HG02970 (cell line): ENCODE measurements around the gene OR5K4.

Experiments used
- ATAC-seq: cut with Tn5 transposase; IDR thresholded peaks from one replicate; pipeline ENCODE4 v1.9.1; 2021; ENCODE audit warnings: mild to moderate bottlenecking, moderate library complexity, moderate number of reproducible peaks; ENCODE audit not compliant: unreplicated experiment, low FRiP score

Gene OR5K4, protein sequence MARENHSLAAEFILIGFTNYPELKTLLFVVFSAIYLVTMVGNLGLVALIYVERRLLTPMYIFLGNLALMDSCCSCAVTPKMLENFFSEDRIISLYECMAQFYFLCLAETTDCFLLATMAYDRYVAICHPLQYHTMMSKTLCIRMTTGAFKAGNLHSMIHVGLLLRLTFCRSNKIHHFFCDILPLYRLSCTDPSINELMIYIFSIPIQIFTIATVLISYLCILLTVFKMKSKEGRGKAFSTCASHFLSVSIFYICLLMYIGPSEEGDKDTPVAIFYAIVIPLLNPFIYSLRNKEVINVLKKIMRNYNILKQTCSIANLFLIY

GRCh38 chr3:98353554-98353953 lies at the start of gene OR5K4:
OR5K4 (plus strand) TSS chr3:98353854; CDS start chr3:98353854, 0 bp downstream.
- ATAC-seq = no peak

DNA sequence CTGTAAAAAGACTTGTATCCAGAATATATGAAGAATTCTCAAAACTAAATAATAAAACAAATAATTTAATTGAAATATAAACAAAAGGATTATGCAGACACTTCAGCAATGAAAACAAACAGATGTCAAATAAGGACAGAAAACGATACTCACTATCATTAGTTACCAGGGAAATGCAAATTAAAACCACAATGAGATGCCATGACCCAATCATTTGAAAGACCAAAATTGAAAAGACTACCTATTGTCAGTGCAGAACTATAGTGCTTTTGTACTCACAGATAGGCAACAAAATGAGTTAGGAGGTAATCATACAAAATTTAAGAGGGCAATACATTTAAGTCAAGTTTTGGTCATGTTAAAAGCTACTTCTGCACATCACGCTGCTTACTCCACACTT lies 31.6 kb upstream of the OR5K4 start:
- ATAC-seq = no peak

DNA sequence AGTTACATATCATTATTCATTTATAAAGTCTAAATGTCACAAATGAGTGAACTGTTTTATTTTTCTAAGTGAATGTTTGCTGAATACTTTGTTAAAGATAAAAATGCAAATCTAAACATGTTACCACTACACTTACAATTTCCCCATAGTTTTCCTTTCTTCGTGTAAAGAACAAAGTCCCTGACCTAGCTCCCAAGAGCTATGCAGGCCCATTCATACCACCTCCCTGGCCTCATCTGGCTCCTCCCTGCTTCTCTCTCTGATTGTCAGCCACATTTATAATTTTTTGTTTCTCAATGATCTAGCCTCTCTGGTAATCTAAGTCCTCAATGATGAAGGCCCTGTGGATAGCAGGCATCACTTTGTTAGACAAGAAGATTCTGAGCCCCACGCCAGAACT lies 31.0 kb upstream of the OR5K4 start:
- ATAC-seq = no peak

DNA sequence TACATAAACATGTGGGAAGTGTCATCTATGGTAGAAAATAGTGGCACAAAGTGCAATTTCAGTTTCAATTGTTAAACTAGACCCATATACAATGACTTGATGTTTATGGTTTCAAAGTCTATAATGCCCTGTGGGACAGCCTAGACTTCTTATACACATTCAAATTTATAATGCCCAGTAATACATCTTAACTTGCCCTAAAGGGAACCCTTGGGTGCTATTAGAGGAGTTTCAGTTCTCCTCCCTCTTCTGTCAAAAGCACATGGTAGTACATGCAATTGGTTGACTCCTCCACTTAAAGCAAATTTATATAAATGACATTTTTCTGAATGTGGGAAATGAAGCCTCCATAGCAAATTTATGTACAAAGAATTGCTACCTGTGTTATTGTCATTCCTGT lies 30.2 kb upstream of the OR5K4 start:
- ATAC-seq = no peak

GRCh38 chr3:98325055-98325454 lies 28.6 kb upstream of the OR5K4 start:
- ATAC-seq = no peak

DNA sequence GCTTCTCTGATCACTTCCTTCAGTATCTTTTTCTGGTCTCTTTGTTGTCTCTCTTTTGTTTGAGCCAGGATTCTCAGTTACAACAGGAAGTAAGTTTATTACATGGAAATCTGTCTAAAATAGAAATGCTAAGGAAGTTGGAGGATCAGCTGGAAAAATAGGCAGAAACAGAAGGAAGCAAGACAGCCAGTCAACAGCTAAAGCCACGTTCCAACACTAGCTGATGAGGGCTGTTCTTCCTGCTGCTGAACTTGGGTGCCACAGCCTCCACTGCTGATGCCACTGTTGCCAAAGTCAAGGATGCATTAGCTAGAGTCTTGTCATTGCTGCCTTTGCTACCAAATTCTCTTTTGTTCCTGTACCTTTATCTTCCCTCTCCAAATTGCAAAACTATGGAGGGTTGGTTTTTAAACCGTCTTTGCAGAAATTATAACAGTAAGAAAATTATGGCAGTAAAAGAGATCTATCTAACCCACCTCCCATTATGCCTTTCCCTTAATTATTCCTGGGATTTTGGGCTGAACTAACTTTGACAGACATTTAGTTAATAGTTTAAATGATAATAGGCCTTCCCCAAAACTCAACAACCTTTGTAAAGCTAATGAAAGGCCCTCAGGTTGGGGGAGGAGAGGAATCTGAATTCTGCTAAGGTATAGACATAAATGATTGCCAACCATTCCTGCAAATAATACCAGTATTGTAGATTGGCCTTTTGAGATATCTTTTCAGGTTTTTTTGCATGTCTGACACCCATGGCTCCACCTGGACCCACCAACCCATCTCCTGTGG lies 27.4 kb upstream of the OR5K4 start:
- no peak for ATAC-seq

DNA sequence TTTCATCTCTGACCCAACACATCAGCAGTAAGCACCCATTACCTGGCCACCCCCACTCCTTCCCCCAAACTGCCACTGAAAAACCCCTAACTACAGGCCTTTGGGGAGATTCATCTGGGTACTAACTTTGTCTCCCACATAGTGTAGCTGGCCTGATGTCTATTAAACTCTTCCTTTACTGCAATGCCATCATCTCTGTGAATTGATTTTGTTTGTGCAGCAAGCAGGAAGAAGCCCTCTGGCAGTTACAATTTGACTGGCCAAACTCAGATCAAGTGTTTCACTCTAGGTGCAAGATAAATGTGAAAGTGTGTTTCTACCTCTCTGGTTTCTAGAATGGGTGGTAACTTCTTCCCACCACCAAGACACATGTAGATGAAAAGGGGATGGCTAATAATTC lies 26.7 kb upstream of the OR5K4 start:
- ATAC-seq = no peak

DNA sequence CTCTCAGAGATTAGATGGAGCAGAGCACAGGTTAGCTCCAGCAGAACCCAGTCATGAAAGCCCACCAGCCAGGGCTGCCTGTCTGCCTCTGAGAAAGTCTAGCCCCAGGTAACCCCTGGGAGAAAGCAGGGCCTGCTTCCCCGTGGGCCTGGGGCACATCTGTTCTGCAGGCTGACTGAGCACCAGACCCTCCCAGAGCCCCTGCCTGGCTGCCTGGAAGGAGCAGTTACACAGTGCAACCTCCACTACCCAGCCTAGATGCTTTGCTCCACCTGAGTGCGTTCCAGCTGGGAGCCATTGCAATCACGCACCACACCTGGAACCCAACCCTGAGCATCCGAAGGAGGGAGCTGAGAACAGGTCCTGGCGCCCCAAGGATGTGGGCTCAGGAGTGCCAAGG lies 24.7 kb upstream of the OR5K4 start:
- ATAC-seq = peak; percentile 9

DNA sequence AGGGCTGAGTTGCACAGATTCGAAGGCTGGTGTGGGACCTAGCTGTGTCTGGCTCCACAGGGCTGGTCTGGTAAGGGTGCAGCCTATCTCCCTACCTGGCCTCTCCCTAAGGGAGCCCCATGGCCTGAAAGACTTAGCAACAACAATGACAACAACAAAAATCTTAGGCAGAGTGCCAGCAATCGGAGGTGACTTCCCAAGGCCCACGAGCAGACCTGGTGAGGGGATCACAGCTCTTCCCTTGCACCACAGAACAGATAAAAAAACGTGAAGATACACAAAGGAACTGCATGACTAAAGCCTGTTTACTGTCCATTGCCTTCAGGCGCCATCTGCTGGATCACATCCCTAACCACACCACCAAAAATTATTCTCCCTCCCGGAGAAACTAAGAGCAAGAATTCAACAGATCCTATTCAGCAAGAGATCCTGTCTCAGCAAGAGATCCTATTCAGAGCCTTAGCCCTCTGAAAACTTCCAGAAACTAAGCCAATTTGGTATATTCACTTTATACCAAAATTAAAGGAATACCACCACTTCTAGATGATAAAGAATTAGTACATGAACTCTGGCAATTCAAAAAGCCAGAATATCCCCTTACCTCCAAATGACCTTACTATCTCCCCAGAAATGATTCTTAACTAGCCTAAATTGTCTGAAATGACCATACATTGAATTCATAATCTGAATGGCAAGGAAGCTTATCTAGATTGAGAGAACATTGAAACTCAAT lies 24.1 kb upstream of the OR5K4 start:
- ATAC-seq = peak; percentile 57

- no peak for ATAC-seq
These were observed 22.3 kb upstream of the OR5K4 start for GRCh38 chr3:98331329-98331728.

GRCh38 chr3:98333989-98334606 lies 19.6 kb upstream of the OR5K4 start:
- ATAC-seq = no peak

- no peak for ATAC-seq
These were observed 14.6 kb upstream of the OR5K4 start for GRCh38 chr3:98339031-98339430.

GRCh38 chr3:98341758-98342157 lies 11.9 kb upstream of the OR5K4 start:
- ATAC-seq = no peak

DNA sequence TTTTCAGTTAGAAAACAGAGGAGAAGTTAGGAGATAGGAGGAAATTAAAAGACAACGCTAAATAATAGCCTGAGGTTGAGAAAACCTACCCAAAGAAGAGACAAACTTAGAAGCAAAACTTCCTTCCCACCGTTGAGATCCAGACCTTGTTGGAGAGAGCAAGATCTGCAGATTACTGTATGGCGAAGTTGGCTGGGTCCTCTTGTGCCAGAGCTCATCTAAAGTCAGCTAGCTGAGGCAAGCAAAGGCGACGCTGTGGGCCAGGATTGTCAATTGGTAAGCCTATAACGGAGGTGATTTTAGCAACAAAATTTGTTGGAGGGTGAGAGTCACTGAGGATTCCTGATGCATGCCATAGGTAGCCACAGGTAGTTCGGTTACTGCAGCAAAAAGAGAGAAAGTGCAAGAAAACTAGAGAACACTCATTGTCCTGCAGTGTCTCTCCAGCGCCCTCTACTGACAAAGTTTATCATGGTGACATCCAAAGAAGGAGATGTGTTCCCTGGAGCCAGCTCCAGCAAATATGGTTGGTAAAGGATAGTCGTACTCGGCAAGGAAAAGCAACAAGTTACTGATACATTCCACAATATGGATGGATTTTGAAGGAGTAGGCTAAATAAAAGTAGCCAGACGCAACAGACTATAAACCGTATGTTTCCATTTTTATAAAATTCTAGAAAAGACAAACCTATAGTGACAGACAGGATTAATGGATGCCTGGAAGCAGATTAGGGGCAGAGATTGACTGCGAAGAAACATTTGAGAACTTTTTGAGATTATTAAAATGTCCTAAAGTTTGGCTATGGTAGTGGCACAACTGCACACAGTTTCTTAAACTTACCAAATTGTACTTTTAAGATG lies 9.8 kb upstream of the OR5K4 start:
- ATAC-seq = no peak

DNA sequence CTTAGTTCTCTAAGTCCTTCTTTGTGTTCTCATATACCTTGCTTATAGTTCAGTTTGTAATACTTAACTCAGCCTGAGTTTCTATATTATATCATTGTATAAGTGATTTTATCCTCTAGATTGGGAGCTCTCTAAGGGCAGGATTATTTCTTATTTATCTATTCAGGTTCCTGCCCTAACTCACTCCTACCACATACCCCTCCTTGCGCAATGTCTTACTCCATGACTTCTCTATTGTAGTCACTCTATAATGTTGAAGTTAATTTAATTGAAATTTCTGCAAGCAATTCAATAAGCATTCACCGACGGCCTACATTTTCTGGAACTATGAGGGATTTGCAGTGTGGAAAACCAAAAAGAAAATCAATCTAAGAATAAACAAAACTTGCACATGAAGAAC lies 3.6 kb upstream of the OR5K4 start:
- ATAC-seq = no peak

- ATAC-seq = no peak
These were observed 5.6 kb downstream of the OR5K4 start for GRCh38 chr3:98359250-98359649.

DNA sequence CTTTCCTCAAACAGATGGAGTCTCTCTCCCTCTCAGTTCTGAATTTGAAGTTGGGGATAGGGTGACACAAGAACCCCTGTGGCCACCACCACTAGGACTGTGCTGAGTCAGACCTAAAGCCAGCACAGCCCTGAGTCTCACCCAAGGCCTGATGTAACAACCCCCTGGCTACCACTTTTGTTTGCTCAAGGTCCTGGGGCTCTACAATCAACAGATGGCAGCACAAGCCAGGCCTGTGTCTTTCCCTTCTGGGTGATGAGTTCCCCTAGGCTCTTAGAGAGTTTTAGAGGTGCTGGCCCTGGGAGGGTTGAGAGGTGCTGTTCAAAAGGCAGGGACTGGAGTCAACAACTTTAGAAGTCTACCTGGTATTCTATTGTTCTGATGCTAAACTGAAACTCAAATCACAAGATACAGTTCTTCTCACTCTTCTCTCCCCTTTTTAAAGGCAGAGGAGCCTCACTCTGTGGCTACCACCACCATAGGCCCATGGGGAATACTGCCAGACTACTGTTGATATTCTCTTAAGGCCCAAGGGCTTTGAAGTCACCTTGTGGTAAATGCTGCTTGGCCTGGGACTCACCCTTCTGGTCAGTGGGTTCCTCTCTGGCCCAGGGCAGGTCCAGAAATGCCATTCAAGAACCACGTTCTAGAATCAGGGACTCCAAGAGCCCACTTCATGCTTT lies 6.5 kb downstream of the OR5K4 start:
- no peak for ATAC-seq

DNA sequence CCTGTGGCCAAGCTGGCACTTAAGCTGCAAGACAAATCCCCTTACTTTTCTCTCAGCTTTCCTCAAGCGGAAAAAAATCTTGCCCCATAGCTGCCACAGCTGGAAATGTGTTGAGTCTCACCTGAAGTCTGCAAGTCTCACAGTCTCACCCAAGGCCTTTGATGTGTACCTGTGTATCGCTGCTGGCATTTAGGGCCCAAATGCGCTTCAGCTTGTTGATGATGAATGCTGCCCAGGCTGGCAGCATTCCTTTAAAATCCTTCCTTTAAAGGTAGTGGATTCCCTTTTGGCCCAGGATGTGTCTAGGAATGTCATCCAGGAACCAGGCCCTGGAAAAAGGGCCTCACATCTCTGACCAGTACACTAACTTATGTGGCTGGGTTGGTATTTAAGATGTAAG lies 7.0 kb downstream of the OR5K4 start:
- no peak for ATAC-seq

GRCh38 chr3:98361289-98361688 lies 7.6 kb downstream of the OR5K4 start:
- no peak for ATAC-seq
